Measurements from ENCODE around the gene FBXO7. TPM values are rescaled to one million over a fixed set of nuclear protein-coding genes. Genes with fewer than 3 reads are reported as not detected.

Gene FBXO7
- total RNA-seq, 1 experiment from 2014 or later: 123 TPM

GRCh38 chr22:32545801-32546200 is 71.2 kb downstream of the FBXO7 start:
- DNase-seq (ENCODE audit: low spot score): no peak
- in situ Hi-C loops (cut with HindIII; ENCODE audit: low sequenced_read_pairs): no loop called here

- in situ Hi-C loops (cut with HindIII; ENCODE audit: low sequenced_read_pairs): no loop called here
- DNase-seq (ENCODE audit: low spot score): no peak
Measured at GRCh38 chr22:32546496-32546895, 71.9 kb downstream of the FBXO7 start.

- in situ Hi-C loops (cut with HindIII; ENCODE audit: low sequenced_read_pairs): no loop called here
- DNase-seq (ENCODE audit: low spot score): no peak
Measured at GRCh38 chr22:32546935-32547334, 72.3 kb downstream of the FBXO7 start.

- DNase-seq (ENCODE audit: low spot score): no peak
- in situ Hi-C loops (cut with HindIII; ENCODE audit: low sequenced_read_pairs): no loop called here
Measured at GRCh38 chr22:32548039-32548438, 73.4 kb downstream of the FBXO7 start.

Other genes with a start within 250 kb of the FBXO7 start
- gene SLC5A4, start 219.5 kb upstream of the FBXO7 start, total RNA-seq (2014; rRNA removed; shearing (Covaris generic)): not detected in 2 replicates
- not detected in 2 replicates for gene RFPL3, start 116.9 kb upstream of the FBXO7 start, total RNA-seq (2014; rRNA removed; shearing (Covaris generic))
- 181 and 217 TPM in 2 replicates for gene RTCB, start 62.6 kb upstream of the FBXO7 start, total RNA-seq (2014; rRNA removed; shearing (Covaris generic))
- gene BPIFC, start 10.4 kb upstream of the FBXO7 start, total RNA-seq (2014; rRNA removed; shearing (Covaris generic)): not detected in 2 replicates

All from G401 (cell line).